HG02798 (cell line): Measurements from ENCODE around the gene GAPDHS.
A peak's percentile ranks its signal among the peaks of the same experiment; 100 is the strongest.

ENCODE experiments used
- ATAC-seq: cut with Tn5 transposase; IDR thresholded peaks from one replicate; pipeline ENCODE4 v1.9.1; 2021; ENCODE audit warnings: mild to moderate bottlenecking; ENCODE audit not compliant: unreplicated experiment, poor library complexity

Gene GAPDHS

GRCh38 chr19:35533822-35534392, 651 bp downstream of the GAPDHS start:
- ATAC-seq = no peak

DNA sequence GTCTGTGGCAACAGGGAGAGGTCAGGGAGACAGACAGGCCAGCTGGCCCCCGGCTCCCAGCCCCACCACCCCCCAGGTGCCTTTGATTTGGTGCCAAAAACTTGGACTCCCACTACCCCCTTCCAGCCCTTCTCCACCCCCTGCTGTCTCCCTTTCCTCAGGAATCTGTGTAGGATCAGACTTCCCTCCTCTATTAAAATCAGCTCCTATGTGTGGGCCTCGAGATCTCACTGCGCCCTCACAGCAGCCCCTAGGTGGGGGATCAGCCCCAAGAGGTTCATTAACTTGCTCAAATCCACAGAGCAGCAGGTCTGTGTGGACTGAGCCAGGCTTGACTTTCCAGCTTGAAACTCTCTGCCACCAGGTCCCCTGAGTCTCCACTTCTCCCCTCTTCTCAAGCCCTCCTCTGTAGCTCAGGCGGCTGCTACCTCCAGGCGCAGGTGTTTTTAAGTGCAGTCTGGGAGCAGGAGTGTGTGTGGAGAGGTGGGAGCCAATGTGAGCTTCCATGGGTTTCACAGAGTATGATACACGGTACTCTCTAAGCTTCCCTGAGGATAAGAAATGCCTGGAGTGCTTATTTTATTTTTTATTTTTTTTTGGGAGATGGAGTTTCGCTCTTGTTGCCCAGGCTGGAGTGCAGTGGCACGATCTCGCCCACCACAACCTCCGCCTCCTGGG, 1.7 kb downstream of the GAPDHS start:
- ATAC-seq = no peak

DNA sequence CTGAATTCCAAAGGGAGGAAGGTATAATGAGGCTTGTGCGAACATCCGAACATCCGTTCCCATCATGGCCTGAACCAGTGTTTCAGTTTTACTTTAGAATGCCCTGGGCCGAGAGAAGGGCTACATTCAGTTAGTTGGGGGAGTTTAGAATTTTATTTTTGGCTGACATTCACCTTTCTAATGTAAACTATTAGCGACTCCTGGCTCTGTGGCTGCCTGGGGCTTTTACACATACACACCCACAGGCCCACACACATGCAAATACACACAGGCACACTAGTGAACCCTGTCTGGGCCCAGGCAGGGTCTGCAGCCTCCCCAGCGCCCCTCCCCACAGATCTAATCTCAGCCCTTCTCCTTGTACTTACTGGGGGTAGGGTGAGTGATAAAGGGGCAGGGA, 6.1 kb downstream of the GAPDHS start:
- ATAC-seq = no peak

DNA sequence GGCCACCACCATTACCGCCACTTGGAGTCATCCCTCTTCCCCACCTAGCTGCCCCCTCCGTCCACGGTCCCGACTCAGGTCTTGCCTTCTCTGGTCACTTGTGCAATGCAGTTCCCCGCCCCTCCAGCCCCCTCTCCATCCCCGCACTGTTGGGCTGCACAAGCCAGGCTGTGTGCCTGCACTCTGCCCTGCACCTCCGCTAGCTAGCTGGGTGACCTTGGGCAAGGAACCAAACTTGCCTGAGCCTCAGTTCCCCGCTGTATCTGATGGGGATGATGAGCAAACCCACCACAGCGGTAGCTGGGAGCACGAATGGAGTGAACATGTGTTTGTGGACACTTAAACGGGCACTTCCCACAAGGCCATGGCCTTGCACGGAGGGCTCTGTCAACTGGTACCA, 6.6 kb downstream of the GAPDHS start:
- ATAC-seq = no peak

DNA sequence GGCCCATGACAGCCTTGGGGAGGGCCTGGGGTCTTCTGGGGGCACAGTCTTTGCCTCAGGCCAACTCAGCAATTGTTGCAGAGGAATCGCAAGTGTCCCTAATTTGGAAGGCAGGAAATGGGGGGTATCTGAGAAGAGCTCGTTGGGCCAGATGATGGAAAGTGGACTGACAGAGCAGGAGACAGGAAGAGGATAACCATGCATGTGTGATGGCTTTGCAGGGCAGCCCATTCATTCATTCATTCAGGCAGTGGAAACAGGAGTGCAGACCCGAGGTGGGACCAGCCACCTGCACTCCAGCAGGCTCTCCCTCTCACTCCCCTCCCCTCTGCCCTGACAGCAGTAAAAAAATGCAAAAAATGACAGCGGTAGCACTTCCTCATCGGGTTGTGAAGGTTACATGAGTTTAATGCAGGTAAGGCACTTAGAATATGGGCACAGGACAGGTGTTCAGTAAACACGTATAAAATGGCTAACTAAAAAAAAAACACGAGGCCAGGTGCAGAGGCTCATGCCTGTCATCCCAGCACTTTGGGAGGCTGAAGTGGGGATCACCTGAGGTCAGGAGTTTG, 7.2 kb downstream of the GAPDHS start:
- ATAC-seq = no peak

DNA sequence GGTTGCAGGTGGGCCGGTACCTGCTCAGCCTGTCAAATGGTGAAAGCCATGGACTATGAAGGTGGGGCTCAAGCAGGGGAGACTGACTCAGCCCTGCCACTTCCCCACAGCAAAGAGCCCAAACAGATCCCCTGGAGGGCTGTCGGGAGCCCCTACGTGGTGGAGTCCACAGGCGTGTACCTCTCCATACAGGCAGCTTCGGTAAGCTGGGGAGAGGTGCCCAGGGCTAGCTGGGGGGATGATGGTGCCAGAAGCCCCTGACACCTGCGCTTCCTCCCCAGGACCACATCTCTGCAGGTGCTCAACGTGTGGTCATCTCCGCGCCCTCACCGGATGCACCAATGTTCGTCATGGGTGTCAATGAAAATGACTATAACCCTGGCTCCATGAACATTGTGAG, 9.0 kb downstream of the GAPDHS start:
- ATAC-seq = no peak

GRCh38 chr19:35543280-35544109, 10.2 kb downstream of the GAPDHS start:
- ATAC-seq = no peak

DNA sequence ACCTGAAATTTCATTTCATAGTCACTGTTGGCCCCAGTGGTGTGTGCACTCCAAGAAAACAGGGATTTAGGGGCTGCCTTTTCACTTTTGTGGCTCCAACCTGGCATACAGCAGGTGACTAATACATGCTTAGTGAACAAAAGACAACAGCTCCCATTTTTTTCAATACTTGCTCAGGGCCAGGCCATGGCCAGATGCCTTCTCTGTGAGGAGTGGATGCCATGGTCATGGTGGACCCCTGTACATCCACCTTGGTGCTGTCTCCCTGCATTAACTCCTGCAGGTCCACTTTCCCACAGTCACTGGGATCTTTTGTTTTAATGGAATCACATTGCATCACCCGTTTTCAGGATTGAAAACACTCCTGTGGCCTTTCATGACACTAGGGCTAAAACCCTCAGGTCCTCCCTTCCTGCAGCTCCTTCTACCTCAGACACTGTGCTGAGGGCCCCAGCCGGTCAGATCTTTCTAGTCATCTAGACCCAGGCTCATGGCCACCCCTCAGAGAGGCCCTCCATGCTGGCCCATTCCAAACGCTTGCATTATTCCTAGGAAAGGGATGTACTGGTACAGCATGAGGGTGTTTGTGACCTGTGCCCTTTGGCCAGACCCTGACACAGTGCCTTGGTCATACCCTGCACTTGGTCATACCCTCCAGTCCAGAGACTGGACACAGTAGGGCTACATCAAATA, 11.0 kb downstream of the GAPDHS start:
- no peak for ATAC-seq

DNA sequence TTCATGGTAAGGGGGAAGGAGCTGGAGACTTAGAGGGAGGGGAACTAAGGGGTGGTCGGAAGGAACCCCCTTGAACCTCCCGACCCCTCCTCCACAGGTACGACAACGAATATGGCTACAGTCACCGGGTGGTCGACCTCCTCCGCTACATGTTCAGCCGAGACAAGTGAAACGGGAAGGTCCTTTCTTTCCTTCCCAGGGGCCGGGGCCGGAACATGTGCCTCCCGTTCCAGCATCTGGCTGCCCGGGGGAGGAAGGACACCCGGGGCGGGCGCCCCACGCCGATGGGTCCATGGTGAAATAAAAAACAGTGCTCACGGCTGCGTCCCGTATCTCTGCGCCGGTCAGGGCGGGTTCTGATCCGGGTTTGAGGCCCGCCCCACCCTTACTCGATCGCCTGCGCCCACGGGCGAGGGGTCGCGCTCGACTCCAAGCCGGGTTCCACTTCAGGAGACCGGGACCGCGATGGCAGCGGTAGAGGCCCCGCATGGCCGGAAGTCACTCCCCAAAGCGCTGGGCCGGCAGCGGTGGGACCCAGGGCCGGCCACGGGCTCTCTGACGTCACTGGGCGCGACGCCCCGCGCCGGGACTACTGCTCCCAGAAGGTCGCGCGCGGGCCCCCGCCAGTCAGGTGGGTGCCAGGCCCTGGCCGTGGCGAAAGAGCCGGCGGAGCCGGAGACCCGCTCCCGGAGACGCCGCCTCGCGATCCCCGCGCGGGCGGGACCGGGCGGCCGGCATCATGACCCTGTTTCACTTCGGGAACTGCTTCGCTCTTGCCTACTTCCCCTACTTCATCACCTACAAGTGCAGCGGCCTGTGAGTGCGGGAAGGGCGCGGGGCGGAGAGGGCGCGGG, 12.0 kb downstream of the GAPDHS start, which contains the start of gene TMEM147:
TSS of gene TMEM147 (plus strand) at position 626 of the 854 bp plus-strand sequence. CDS start at position 740, 114 bp downstream.
- peak; percentile 84 for ATAC-seq

- ATAC-seq = peak; percentile 46
These were observed 12.7 kb downstream of the GAPDHS start for GRCh38 chr19:35545855-35546381.

GRCh38 chr19:35546532-35546931, 13.3 kb downstream of the GAPDHS start:
- ATAC-seq = no peak

DNA sequence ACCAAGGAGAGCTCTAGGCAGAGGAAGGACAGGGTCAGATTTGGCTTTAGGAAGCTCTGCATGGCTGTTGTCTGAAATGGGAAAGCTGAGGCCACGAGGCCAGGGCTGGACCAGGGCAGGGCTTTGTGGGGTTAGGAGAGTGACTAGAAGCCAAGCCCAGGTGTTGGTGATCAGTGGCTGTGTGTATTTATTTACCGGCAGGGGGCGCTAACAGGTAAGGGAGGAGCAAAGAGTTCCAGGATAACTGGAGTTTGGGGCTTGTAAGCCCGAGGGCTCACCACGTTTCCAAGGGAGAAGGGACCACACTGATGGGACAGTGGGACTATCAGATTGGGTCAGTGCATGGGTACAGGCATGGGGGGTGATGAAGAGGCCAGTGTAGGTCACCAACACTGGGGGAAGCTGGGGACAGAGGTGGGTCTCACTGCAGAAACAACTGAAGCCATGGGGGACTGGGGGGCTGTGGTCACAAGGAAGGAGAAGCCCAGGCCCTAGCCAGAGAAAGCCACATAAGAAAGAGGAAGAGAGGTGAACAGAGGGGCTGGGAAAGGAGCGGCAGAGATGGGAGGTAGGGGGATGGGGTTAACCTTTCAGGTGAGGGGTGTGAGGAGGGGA, 16.0 kb downstream of the GAPDHS start:
- ATAC-seq = no peak

DNA sequence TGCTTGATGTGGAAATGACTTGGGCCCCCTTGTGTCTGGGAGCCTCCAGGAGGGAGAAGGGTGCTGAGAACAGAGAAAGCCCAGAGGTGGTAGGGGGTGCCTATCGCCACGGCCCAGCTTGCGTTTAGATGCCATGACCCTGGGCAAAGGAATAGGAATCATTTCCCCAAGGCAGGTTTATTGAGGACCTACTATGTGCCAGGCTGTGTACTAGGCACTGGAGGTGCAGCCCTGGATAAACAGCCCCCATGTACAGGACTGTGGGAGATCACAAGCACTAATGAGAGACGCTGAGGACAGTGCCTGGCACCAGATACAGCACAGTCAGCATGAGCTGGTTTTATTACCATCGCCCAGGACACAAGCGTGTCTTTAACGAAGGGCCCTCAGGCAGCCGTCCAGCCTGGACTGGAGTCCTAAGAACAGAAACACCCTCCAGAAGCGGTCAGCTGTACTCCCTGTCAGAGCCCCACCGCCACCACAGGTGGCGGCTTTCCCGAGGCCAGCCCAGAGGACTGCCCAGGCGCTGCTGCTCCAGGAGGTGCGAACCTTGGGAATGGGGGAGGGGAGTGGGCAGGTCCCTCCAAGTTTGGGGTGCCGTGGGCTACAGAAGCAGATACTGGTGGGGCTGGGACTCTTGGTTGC, 16.7 kb downstream of the GAPDHS start:
- no peak for ATAC-seq

GRCh38 chr19:35551091-35551810, 18.0 kb downstream of the GAPDHS start:
- no peak for ATAC-seq

DNA sequence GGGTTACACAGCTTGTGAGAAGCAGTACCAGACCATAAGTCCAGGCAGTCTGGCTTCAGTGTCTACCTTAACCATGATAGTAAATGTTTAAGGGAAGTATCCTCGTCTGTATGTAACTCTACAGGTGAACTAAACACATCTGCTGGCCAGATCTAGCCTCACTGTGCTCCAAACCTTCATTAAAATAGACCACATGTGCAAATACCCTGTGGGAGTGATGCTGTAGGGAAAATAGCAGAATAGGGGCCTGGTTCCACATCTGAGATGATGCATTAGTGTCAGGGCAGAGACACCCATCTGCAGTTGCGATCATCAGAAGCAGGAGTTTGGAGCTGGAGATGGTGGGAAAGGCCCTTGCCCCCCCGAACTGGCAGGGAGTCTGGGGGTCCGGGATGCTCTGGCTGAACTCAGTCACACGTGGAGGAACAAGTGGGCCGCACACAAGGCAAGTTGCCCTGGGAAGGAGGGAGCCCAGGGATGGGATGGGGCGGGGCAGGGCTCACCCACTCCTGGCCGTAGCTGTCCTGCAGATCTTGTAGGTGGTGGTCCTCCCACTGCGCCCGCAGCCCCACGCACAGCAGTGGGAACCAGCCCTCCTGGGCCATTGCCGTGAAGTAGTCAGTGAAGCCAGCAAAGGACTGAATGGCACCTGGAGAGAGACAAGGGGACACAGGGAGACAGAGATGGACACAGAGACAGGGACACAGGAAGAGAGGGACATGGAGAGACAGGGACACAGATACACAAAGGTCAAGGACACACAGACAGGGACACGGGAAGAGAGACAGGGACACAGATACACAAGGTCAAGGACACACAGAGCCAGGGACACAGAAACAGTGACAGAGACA, 19.5 kb downstream of the GAPDHS start:
- ATAC-seq = no peak

GRCh38 chr19:35553385-35554000, 20.2 kb downstream of the GAPDHS start:
- no peak for ATAC-seq
